IPS-20b (cell line): Measurements from ENCODE around the gene DARS1.
A peak's percentile ranks its signal among the peaks of the same experiment; 100 is the strongest.

ENCODE experiments used
- H3K27ac ChIP-seq: one replicate; pipeline ENCODE4 v1.5.1; 2013; ENCODE audit warnings: low read length
- H3K27me3 ChIP-seq: 2 replicates; pipeline ENCODE4 v1.6.1; 2013; ENCODE audit warnings: mild to moderate bottlenecking, low read length, inconsistent platforms; ENCODE audit not compliant: insufficient read depth
- H3K36me3 ChIP-seq: 2 replicates; pipeline ENCODE4 v1.6.1; 2013; ENCODE audit warnings: low read depth, mild to moderate bottlenecking, inconsistent platforms, low read length, moderate library complexity; ENCODE audit not compliant: insufficient read depth
- H3K4me1 ChIP-seq: 2 replicates; pipeline ENCODE4 v1.6.1; 2013; ENCODE audit warnings: mild to moderate bottlenecking, control low read depth, inconsistent platforms, low read length, moderate library complexity; ENCODE audit not compliant: insufficient read depth
- H3K4me3 ChIP-seq: 2 replicates; pipeline ENCODE4 v1.5.1; 2013; ENCODE audit warnings: mild to moderate bottlenecking, low read length, inconsistent platforms
- H3K9ac ChIP-seq: 2 replicates; pipeline ENCODE4 v1.6.1; 2013; ENCODE audit warnings: low read depth, mild to moderate bottlenecking, inconsistent platforms, low read length, moderate library complexity
- H3K9me3 ChIP-seq: 2 replicates; pipeline ENCODE4 v1.6.1; 2013; ENCODE audit warnings: mild to moderate bottlenecking, low read depth, low read length, inconsistent platforms; ENCODE audit not compliant: insufficient read depth

Gene DARS1

GRCh38 chr2:135985018-135985825 lies at the start of gene DARS1:
DARS1 (minus strand) TSS chr2:135985626; CDS start chr2:135985468, 158 bp downstream.
- no peaks in the 10 kb centered on the region for H3K9me3 ChIP-seq
- H3K4me3 ChIP-seq = peak within 1 kb of the TSS; percentile 78
- H3K27me3 ChIP-seq = no peaks in the 10 kb centered on the region
- H3K9ac ChIP-seq = peak within 1 kb of the TSS; percentile 94
- peak within 1 kb of the TSS; percentile 84 for H3K27ac ChIP-seq
- peaks cover 25% of the 10 kb centered on the region for H3K36me3 ChIP-seq
- H3K4me1 ChIP-seq = peaks cover 7% of the 10 kb centered on the region

GRCh38 chr2:136034629-136035028 lies 49.2 kb upstream of the DARS1 start:
- Histone ChIP-seq H3K27me3 (no peaks in the 10 kb centered on the region), H3K27ac (no peak overlapping the region)

GRCh38 chr2:136032817-136033535 lies 47.5 kb upstream of the DARS1 start:
- Histone ChIP-seq H3K27ac (no peak overlapping the region), H3K27me3 (no peaks in the 10 kb centered on the region), H3K9ac (no peak overlapping the region), H3K4me1 (no peaks in the 10 kb centered on the region), H3K9me3 (no peaks in the 10 kb centered on the region), H3K36me3 (no peaks in the 10 kb centered on the region), H3K4me3 (no peak overlapping the region)

More at GRCh38 chr2:136034629-136035028, 49.2 kb upstream of the DARS1 start:
- no peaks in the 10 kb centered on the region for H3K36me3 ChIP-seq
- no peaks in the 10 kb centered on the region for H3K4me1 ChIP-seq
- H3K4me3 ChIP-seq = no peak overlapping the region
- H3K9me3 ChIP-seq = no peaks in the 10 kb centered on the region
- no peak overlapping the region for H3K9ac ChIP-seq

- Histone ChIP-seq H3K4me3 (no peak overlapping the region), H3K9ac (no peak overlapping the region), H3K27me3 (no peaks in the 10 kb centered on the region), H3K4me1 (no peaks in the 10 kb centered on the region), H3K27ac (no peak overlapping the region), H3K36me3 (no peaks in the 10 kb centered on the region), H3K9me3 (no peaks in the 10 kb centered on the region)
Observed at GRCh38 chr2:136032192-136032591, 46.8 kb upstream of the DARS1 start.

- 0 out of 2 replicates have a peak, but pooled peaks cover 2% of the 10 kb centered on the region for H3K4me1 ChIP-seq
- H3K27me3 ChIP-seq = no peaks in the 10 kb centered on the region
- no peak overlapping the region for H3K27ac ChIP-seq
- no peak overlapping the region for H3K9ac ChIP-seq
- no peaks in the 10 kb centered on the region for H3K9me3 ChIP-seq
- H3K4me3 ChIP-seq = no peak overlapping the region
- H3K36me3 ChIP-seq = no peaks in the 10 kb centered on the region
Observed at GRCh38 chr2:136031711-136032110, 46.3 kb upstream of the DARS1 start.

- Histone ChIP-seq H3K9ac (no peak overlapping the region), H3K27ac (no peak overlapping the region), H3K27me3 (no peaks in the 10 kb centered on the region), H3K4me1 (peaks cover 5% of the 10 kb centered on the region; the same call in 1 of the 2 replicates), H3K9me3 (no peaks in the 10 kb centered on the region), H3K4me3 (no peak overlapping the region), H3K36me3 (no peaks in the 10 kb centered on the region)
Observed at GRCh38 chr2:136030406-136030805, 45.0 kb upstream of the DARS1 start.

- H3K9ac ChIP-seq = no peak overlapping the region
- no peaks in the 10 kb centered on the region for H3K27me3 ChIP-seq
- H3K4me3 ChIP-seq = no peak overlapping the region
- no peak overlapping the region for H3K27ac ChIP-seq
- no peaks in the 10 kb centered on the region for H3K9me3 ChIP-seq
- peaks cover 12% of the 10 kb centered on the region; the same call in 1 of the 2 replicates for H3K4me1 ChIP-seq
- no peaks in the 10 kb centered on the region for H3K36me3 ChIP-seq
Observed at GRCh38 chr2:136029149-136029548, 43.7 kb upstream of the DARS1 start.

GRCh38 chr2:136028001-136028400 lies 42.6 kb upstream of the DARS1 start:
- no peak overlapping the region for H3K9ac ChIP-seq
- H3K9me3 ChIP-seq = no peaks in the 10 kb centered on the region
- H3K27me3 ChIP-seq = no peaks in the 10 kb centered on the region
- H3K36me3 ChIP-seq = no peaks in the 10 kb centered on the region
- H3K4me1 ChIP-seq = peaks cover 12% of the 10 kb centered on the region; the same call in 1 of the 2 replicates
- no peak overlapping the region for H3K4me3 ChIP-seq
- no peak overlapping the region for H3K27ac ChIP-seq

GRCh38 chr2:136027112-136027511 lies 41.7 kb upstream of the DARS1 start:
- no peaks in the 10 kb centered on the region for H3K9me3 ChIP-seq
- H3K9ac ChIP-seq = no peak overlapping the region
- no peak overlapping the region for H3K4me3 ChIP-seq
- no peaks in the 10 kb centered on the region for H3K36me3 ChIP-seq
- H3K27me3 ChIP-seq = no peaks in the 10 kb centered on the region
- peaks cover 12% of the 10 kb centered on the region; the same call in 1 of the 2 replicates for H3K4me1 ChIP-seq
- H3K27ac ChIP-seq = no peak overlapping the region

- peak overlapping the region; percentile 77 for H3K27ac ChIP-seq
- no peaks in the 10 kb centered on the region for H3K27me3 ChIP-seq
- no peaks in the 10 kb centered on the region for H3K36me3 ChIP-seq
- peak overlapping the region; percentile 77; the same call in 1 of the 2 replicates for H3K9ac ChIP-seq
- H3K4me3 ChIP-seq = peak overlapping the region; percentile 64
- H3K4me1 ChIP-seq = peaks cover 12% of the 10 kb centered on the region; the same call in 1 of the 2 replicates
- no peaks in the 10 kb centered on the region for H3K9me3 ChIP-seq
Observed at GRCh38 chr2:136025057-136025973, 39.9 kb upstream of the DARS1 start.

GRCh38 chr2:136024616-136025015 lies 39.2 kb upstream of the DARS1 start:
- no peaks in the 10 kb centered on the region for H3K27me3 ChIP-seq
- no peaks in the 10 kb centered on the region for H3K9me3 ChIP-seq
- H3K4me3 ChIP-seq = peak overlapping the region; percentile 64
- H3K36me3 ChIP-seq = no peaks in the 10 kb centered on the region
- no peak overlapping the region for H3K27ac ChIP-seq
- peaks cover 12% of the 10 kb centered on the region; the same call in 1 of the 2 replicates for H3K4me1 ChIP-seq
- H3K9ac ChIP-seq = peak overlapping the region; percentile 77; the same call in 1 of the 2 replicates
